NCI-H187 (cell line): ENCODE measurements around the gene TMEM131.
"Not testable (repeated sequence)": the region's sequence is repeated elsewhere in the genome, so short reads cannot be mapped to it uniquely, and the experiment has no call there.

ENCODE experiments used
- DNase-seq, 2 experiments: peaks; one replicate each; lab custom pipeline; 2025; lab: John Stamatoyannopoulos, UW

TMEM131 gene

DNA sequence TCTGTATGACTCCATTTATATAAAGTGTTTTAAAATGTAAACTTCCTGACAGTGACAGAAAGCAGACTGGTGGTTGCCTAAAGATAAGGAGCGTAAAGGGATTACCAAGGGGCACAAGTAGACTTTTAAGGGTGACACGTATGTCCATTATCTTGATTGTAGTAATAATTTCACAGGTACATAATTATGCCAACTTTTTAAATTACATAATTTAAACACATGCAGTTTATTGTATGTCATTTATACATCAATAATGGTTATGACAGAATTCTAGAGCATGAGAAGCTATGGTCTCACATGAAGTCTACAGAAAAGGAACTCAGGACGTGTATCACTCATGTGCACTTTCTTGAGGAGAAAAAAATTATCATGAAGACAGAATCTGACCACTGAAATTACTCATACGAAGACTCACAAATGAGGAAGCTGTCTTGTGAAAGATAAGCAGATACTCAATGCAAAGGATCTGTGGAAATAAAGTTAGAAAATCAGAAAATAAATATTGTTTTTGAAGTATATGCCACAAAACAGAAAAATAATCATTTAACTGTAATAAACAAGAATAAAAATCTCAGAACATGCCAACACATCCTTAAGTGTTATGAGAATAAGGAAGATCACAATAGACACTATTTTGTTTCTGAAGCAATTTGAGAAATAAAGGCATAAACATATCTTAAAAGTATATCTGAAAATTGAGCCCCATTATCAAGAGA lies 84.4 kb downstream of the TMEM131 start:
- DNase-seq = no peak

DNA sequence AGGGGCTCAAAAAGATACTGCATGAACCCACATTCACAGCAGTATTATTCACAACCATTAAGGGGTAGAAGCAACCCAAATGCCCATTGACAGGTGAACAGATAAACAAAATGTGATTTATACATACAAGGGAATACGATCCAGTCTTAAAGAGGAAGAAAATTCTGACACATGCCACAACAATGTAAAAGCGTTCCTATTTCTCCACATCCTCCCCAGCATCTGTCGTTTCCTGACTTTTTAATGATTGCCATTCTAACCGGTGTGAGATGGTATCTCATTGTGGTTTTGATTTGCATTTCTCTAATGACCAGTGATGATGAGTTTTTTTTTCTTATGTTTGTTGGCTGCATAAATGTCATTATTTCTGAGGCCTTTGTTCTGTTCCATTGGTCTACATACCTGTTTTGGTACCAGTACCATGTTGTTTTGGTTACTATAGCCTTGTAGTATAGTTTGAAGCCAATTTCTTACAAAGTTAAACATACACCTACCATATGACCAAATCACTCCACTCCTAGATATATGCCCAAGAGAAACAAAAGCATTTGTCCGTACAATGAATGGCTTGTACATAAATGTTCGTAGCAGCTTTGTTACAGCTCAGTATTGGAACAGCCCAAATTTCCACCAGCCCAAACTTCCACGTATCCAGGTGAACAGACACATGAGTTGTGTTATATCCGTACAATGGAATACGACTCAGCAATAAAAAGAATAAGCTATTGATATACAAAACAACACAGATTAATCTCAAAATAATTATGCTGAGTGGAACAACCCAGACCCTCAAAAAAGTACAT lies 85.1 kb downstream of the TMEM131 start:
- no peak for DNase-seq

DNA sequence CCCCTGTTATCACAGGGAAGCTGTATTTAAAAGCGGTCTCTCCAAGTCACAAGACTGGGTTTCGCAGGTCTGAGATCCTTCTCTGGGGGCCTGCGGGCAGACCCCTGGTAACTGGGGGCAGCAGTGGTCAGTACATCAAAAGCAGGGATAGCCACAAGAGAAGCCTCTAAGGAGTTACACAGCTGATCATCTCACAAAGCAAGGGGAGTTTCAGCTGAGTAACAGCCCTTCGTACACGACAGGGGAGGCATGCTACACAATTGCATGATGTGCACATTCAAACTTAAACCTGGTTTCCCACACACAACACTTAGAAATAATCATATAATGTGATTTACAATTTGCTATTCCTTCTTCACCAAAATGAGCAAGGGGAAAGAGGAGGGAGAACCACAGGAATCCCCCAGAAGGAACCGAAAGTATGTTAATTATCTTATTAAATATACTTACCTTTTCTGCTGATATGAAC lies 87.5 kb downstream of the TMEM131 start:
- no peak for DNase-seq

- no peak for DNase-seq
Measured at GRCh38 chr2:97907369-97908100, 88.2 kb downstream of the TMEM131 start.

- DNase-seq = no peak
Measured at GRCh38 chr2:97906307-97906706, 89.4 kb downstream of the TMEM131 start.

GRCh38 chr2:97905294-97905693 lies 90.5 kb downstream of the TMEM131 start:
- no peak for DNase-seq

DNA sequence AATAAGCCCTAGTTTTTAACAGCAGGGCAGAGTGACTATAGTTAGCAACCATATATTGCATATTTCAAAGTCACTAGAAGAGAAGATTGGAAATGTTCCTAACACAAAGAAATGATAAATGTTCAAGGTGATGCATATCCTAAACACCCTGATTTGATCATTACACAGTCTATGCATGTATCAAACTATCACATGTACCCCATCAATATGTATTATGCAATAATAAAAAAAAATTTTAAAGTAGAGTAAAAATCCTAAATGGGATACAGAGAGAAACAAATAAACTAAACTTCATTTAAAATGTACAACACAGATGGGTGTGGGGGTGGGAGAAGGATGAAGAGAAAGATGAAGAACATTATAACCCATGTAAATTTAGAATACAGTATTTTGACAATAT lies 93.9 kb downstream of the TMEM131 start:
- DNase-seq = no peak

DNA sequence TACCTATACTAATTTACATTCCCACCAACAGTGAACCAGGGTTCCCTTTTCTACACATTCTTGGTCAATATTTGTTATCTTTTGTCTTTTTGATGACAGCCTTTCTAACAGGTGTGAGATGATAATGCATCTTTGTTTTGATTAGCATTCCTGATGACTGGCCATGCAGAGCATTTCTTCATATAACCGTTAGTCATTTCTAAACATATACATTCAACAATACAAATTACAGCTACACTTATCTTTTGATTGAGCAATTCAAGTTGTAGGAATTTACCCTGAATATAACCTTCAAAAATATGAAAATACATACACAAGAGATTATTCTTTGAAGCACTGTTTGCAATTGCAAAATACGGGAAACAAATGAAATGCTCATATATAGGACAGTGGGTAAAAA lies 94.9 kb downstream of the TMEM131 start:
- no peak for DNase-seq

DNA sequence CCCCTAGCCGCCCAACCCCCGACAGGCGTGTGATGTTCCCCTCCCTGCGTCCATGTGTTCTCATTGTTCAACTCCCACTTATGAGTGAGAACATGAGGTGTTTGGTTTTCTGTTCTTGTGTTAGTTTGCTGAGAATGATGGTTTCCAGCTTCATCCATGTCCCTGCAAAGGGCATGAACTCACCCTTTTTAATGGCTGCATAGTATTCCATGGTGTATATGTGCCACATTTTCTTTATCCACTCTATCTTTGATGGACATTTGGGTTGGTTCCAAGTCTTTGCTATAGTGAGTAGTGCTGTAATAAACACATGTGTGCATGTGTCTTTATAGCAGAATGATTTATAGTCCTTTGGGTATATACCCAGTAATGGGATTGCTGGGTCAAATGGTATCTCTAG lies 102.7 kb downstream of the TMEM131 start:
- not testable (repeated sequence) for DNase-seq

DNA sequence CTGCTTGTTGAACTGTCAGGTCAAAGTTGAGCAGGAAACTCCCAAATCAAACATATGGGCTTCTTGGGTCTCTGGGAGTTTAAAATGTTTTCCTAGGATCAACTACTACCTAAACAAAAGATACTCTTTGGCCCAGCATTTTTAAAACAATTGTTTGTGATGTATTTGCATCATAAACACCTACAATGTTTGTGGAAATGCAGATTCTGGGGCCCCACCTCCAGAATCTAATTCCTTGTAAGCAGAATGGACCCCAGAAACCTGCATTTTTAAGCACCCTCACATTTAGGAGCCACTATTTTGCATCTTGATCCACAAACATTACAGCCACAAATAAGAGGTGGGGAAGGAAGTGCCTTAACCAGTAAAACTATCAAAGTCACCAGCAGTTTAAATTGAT lies 104.1 kb downstream of the TMEM131 start:
- DNase-seq = no peak

DNA sequence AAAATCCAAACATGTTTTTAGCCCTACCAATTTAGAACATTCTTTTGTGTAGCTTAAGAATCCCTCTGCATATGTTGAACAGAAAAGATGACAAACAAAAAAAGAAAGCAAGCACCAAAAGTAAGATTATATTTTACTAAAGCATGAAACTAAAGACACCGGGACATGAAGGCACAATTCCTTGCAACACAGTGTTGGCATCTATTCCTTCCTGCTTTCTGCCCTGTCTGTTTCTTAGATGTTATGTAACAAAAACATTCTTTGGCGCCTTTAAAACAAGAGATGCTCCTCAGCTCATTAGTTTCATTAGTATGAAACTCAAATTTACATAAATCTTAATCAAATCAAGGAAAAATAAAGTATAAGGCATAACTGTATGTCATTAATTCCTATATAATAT lies 106.6 kb downstream of the TMEM131 start:
- DNase-seq = no peak

DNA sequence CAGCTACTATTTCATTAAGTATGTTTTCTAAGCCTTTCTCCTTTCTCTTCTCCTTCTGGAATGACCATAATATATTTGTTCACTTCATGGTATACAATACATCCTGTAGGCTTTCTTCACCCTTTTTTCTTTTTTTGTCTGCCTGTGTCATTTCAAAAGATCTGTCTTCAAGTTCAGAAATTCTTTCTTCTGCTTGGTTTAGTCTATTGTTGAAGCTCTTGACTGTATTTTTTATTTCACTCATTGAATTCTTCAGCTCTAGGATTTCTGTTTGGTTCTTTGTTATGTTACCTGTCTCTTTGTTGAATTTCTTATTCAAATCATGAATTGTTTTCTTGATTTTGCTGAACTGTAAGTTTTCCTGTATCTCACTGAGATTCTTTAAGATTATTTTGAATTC lies 109.9 kb downstream of the TMEM131 start:
- DNase-seq = no peak

- DNase-seq = no peak
Measured at GRCh38 chr2:97880334-97880733, 115.4 kb downstream of the TMEM131 start.

DNA sequence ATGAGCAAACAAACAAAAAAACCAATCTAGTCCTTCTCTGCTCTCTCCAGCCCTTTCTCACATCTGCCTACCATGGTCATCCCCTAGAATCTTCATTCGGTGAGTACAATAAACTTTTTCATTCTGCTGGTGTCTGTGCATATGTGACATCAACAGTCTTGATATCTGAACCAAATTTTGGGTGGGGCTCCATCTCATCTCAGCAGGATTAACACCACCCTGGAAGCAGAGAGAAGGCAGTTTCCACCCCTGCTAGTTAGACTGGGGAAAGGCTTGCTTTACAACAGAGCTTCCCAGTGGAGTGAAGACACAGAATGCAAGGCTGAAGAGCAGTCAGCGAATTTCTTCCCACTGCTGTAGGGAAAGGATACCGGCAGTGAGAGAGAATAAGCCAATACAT lies 116.9 kb downstream of the TMEM131 start:
- DNase-seq = no peak

GRCh38 chr2:97878317-97878716 lies 117.4 kb downstream of the TMEM131 start:
- not testable (repeated sequence) for DNase-seq

- no peak for DNase-seq
Measured at GRCh38 chr2:97871096-97871780, 124.5 kb downstream of the TMEM131 start.

DNA sequence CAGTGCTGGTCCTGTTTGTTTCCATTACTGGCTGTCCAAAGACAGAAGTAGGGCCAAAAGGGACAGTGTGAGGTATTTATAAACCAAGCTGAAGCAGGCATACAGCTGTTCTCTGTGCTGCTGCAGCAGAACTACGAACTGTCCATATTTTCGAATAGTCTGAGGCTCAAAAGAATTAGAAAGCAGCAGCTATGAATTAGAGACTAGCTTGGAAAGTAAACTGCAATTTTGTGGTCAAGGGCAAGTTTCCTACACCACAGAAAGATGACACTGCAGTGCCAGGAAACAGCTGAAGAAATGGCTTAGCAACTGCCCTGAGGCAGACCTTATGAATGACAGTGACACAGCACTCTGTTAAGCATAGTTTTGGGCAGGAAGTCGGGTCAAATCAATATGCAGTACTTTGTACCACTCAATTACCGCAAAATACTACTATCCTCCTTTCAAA lies 125.3 kb downstream of the TMEM131 start:
- DNase-seq = no peak

- DNase-seq = no peak
Measured at GRCh38 chr2:97869722-97870346, 125.9 kb downstream of the TMEM131 start.

DNA sequence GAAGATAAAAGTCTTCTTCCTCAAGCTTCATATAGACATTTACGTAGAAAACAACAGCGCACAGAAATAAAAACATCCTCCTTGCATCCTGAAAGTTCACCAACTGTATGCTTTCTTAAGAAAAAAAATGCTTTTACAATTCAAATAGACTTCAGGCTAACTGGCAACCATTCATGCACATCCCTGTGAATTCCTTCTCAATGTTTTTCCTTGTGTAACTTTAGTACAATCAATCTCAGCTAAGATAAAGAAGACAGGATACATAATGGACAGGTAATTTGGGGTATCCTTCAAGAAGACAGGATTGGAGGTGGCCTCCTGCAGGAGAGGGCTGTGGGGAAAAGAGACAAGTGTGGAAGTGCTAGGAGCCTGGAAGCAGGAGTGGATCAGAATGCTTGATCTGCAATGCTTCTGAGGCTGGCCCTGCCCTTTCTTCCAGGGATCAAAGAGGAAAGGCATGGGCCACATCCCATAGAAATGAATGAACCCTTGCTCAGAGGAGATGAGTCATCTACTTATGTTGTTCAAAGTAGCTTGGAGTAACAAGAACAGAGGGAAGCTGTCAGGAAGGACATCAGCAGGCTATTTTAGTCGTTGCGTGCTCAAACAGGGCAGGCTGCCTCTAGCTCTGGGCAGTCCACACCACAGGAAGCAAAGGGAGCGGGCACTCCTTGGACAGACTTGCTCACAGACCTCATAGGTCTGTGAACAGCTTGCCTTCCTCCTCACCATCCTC lies 126.6 kb downstream of the TMEM131 start:
- DNase-seq = no peak

GRCh38 chr2:97863829-97864228 lies 131.9 kb downstream of the TMEM131 start:
- no peak for DNase-seq

DNA sequence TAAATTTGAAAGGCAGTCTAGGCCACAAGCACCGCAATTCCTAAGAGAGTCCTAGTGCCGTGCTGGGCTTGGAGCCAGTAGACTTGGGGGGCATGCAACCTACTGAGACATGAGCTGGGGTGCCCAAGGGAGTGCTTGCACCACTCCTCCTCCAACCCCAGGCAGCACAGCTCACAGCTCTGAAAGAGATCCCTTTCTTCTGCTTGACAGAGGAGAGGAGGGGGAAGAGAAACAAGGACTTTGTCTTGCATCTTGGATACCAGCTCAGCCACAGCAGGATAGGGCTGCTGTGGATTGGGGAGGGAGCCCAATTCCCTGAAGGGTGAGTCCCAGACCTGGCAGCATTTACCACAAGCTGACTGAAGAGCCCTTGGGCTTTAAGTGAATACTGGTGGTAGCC lies 134.6 kb downstream of the TMEM131 start:
- DNase-seq = no peak
